Right renal pelvis (tissue), 4 donors: ENCODE data around the gene TIA1. TPM values are rescaled to one million over a fixed set of nuclear protein-coding genes. Genes with fewer than 3 reads are reported as not detected.
"Not testable (repeated sequence)": the region's sequence is repeated elsewhere in the genome, so short reads cannot be mapped to it uniquely, and the experiment has no call there.

ENCODE experiments used
- DNase-seq, 4 donors: peaks; one replicate each; pipeline ENCODE4 v3.0.0-alpha.2; 2013; ENCODE audit warnings: low read depth in 4 of 4, low spot score in 3 of 4, missing footprints in 1 of 4
- polyA plus RNA-seq, 4 donors: library from polyadenylated mRNA; unstranded; fragments of 120-200 nt; gene quantifications; one replicate each; pipeline ENCODE4 v1.2.1, GENCODE V29; 2013; ENCODE audit not compliant: insufficient read length in 4 of 4

Gene TIA1
- polyA plus RNA-seq, result 100 to 1,000 TPM; 423 to 519 (median 492) TPM

- DNase-seq, result peak; percentile 98 to 99 (median 98)
Observed at GRCh38 chr2:70248181-70248847, at the start of gene TIA1. TSS of gene TIA1 (minus strand) at chr2:70248628. CDS start at chr2:70248430, 198 bp downstream.

- not testable (repeated sequence) for DNase-seq
Observed at GRCh38 chr2:70297828-70298227, 49.4 kb upstream of the TIA1 start.

- no peak for DNase-seq
Observed at GRCh38 chr2:70283500-70284191, 35.2 kb upstream of the TIA1 start.

GRCh38 chr2:70282439-70282838 is 34.0 kb upstream of the TIA1 start:
- DNase-seq, result no peak

GRCh38 chr2:70280242-70280798 is 31.9 kb upstream of the TIA1 start:
- DNase-seq, result no peak

GRCh38 chr2:70270323-70270722 is 21.9 kb upstream of the TIA1 start:
- DNase-seq, result no peak

- DNase-seq, result not testable (repeated sequence)
Observed at GRCh38 chr2:70269422-70270302, 21.2 kb upstream of the TIA1 start.

- DNase-seq, result not testable (repeated sequence)
Observed at GRCh38 chr2:70266925-70267324, 18.5 kb upstream of the TIA1 start.

GRCh38 chr2:70261501-70261900 is 13.1 kb upstream of the TIA1 start:
- DNase-seq, result no peak

- peak in 2 of 4 donors; percentile 28 to 31 for DNase-seq
Observed at GRCh38 chr2:70258532-70258875, 10.1 kb upstream of the TIA1 start.

GRCh38 chr2:70255637-70256314 is 7.3 kb upstream of the TIA1 start:
- no peak for DNase-seq

GRCh38 chr2:70250434-70250833 is 2.0 kb upstream of the TIA1 start:
- DNase-seq, result no peak

GRCh38 chr2:70247364-70248180 is 856 bp downstream of the TIA1 start:
- DNase-seq, result peak; percentile 32 to 52 (median 43)

- DNase-seq, result no peak
Observed at GRCh38 chr2:70243806-70244584, 4.4 kb downstream of the TIA1 start.

GRCh38 chr2:70242552-70242951 is 5.9 kb downstream of the TIA1 start:
- no peak for DNase-seq

GRCh38 chr2:70241340-70241739 is 7.1 kb downstream of the TIA1 start:
- no peak for DNase-seq

GRCh38 chr2:70240599-70240998 is 7.8 kb downstream of the TIA1 start:
- DNase-seq, result no peak

- DNase-seq, result no peak
Observed at GRCh38 chr2:70233926-70234325, 14.5 kb downstream of the TIA1 start.

- no peak for DNase-seq
Observed at GRCh38 chr2:70226781-70227180, 21.6 kb downstream of the TIA1 start.
